HepG2 (cell line): Measurements from ENCODE around the gene VPS37D. TPM values are rescaled to one million over a fixed set of nuclear protein-coding genes. Genes with fewer than 3 reads are reported as not detected.

ENCODE experiments used
- CBX1 ChIP-seq: IDR thresholded peaks from one replicate; pipeline ENCODE4 v1.6.1; 2016; ENCODE audit warnings: antibody characterized with exemption, low read depth
- HDAC1 ChIP-seq: sonication (generic); formaldehyde crosslinking; IDR thresholded peaks from 2 replicates; pipeline ENCODE4 v1.5.1; 2020; ENCODE audit warnings: mild to moderate bottlenecking, missing genetic modification reagents
- HNRNPL ChIP-seq: fragments of 200-400 bp; formaldehyde crosslinking; IDR thresholded peaks from 2 replicates; pipeline ENCODE4 v1.6.1; 2017; ENCODE audit warnings: mild to moderate bottlenecking, low read depth, low read length
- KDM2A ChIP-seq: sonication (generic); formaldehyde crosslinking; IDR thresholded peaks from 2 replicates; pipeline ENCODE4 v1.4.0; 2020; ENCODE audit warnings: low read depth, missing genetic modification reagents, borderline replicate concordance
- KDM4B ChIP-seq: sonication (generic); formaldehyde crosslinking; IDR thresholded peaks from 2 replicates; pipeline ENCODE4 v1.4.0; 2020; ENCODE audit warnings: missing genetic modification reagents
- KLF12 ChIP-seq: sonication (generic); formaldehyde crosslinking; IDR thresholded peaks from 2 replicates; pipeline ENCODE4 v1.4.0; 2020; ENCODE audit warnings: missing genetic modification reagents, borderline replicate concordance
- MIER2 ChIP-seq: IDR thresholded peaks from 2 replicates; pipeline ENCODE4 v1.6.1; 2016; ENCODE audit warnings: missing biosample characterization, missing genetic modification reagents
- NFE2L2 ChIP-seq: fragments of 150-350 bp; IDR thresholded peaks from 2 replicates; pipeline ENCODE4 v1.6.1; 2014; ENCODE audit warnings: low read length
- NR1H2 ChIP-seq: sonication (generic); formaldehyde crosslinking; IDR thresholded peaks from 2 replicates; pipeline ENCODE4 v1.8.1; 2022; ENCODE audit warnings: low read depth, missing genetic modification reagents, borderline replicate concordance
- POLR2AphosphoS2 ChIP-seq: IDR thresholded peaks from 2 replicates; pipeline ENCODE4 v1.6.1; 2011; ENCODE audit warnings: low read depth, low read length, improper control_type of control experiment
- XBP1 ChIP-seq: sonication (generic); formaldehyde crosslinking; IDR thresholded peaks from 2 replicates; pipeline ENCODE4 v1.5.0; 2020; ENCODE audit warnings: missing genetic modification reagents
- ZMYM3 ChIP-seq: sonication (generic); formaldehyde crosslinking; IDR thresholded peaks from 2 replicates; pipeline ENCODE4 v1.5.1; 2020; ENCODE audit warnings: mild to moderate bottlenecking, missing genetic modification reagents
- ZNF556 ChIP-seq: sonication (generic); formaldehyde crosslinking; IDR thresholded peaks from 2 replicates; pipeline ENCODE4 v1.4.0; 2020; ENCODE audit warnings: mild to moderate bottlenecking, missing genetic modification reagents, borderline replicate concordance
- ZNF883 ChIP-seq: sonication (generic); formaldehyde crosslinking; IDR thresholded peaks from 2 replicates; pipeline ENCODE4 v1.5.1; 2020; ENCODE audit warnings: mild to moderate bottlenecking, missing genetic modification reagents; ENCODE audit errors: not compliant biosample characterization
- ZNF891 ChIP-seq: sonication (generic); formaldehyde crosslinking; IDR thresholded peaks from 2 replicates; pipeline ENCODE4 v1.5.0; 2020; ENCODE audit warnings: mild to moderate bottlenecking, missing genetic modification reagents
- polyA plus RNA-seq, 8 experiments: library from polyadenylated mRNA; depleted of rRNA in 3 of 8; stranded (reverse) in 7 of 8; unstranded in 1 of 8; fragments of >200 nt; fragmentation: Illumina TruSeq in 4 of 8; extraction: Trizol in 4 of 8; gene quantifications; 2 replicates each; pipeline versions ENCODE4 v1.2.1 to v1.2.3, GENCODE V29; 2011 to 2016; ENCODE audit warnings: low read depth in 4 of 8, missing spikeins in 1 of 8, mixed read lengths in 1 of 8; ENCODE audit not compliant: insufficient read depth in 1 of 8
- total RNA-seq, 5 experiments: library from RNA; depleted of rRNA; stranded (reverse); fragments of >200 nt; fragmentation: Illumina TruSeq; extraction: Trizol; gene quantifications; 2 replicates each; pipeline ENCODE4 v1.2.3, GENCODE V29; 2016; ENCODE audit warnings: low read depth in 1 of 5
- TF ChIP-seq, protein P1 (sequence below): sonication (generic); formaldehyde crosslinking; conservative IDR thresholded peaks from 2 replicates; pipeline ENCODE4 v1.8.1; 2023; ENCODE audit warnings: missing genetic modification reagents
- TF ChIP-seq, protein P2 (sequence below): IDR thresholded peaks from 2 replicates; pipeline ENCODE4 v1.6.1; 2016; ENCODE audit warnings: missing genetic modification reagents, missing compliant biosample characterization
- TF ChIP-seq, protein P3 (sequence below): sonication (generic); formaldehyde crosslinking; IDR thresholded peaks from 2 replicates; pipeline ENCODE4 v1.4.0; 2020; ENCODE audit warnings: missing genetic modification reagents, mild to moderate bottlenecking, borderline replicate concordance
- TF ChIP-seq, protein P4 (sequence below): sonication (generic); formaldehyde crosslinking; IDR thresholded peaks from 2 replicates; pipeline ENCODE4 v1.8.1; 2022; ENCODE audit warnings: mild to moderate bottlenecking, missing genetic modification reagents
- TF ChIP-seq, protein P5 (sequence below): sonication (generic); formaldehyde crosslinking; IDR thresholded peaks from 2 replicates; pipeline ENCODE4 v1.9.0; 2022; ENCODE audit warnings: missing genetic modification reagents, mild to moderate bottlenecking, borderline replicate concordance
- TF ChIP-seq, protein P6 (sequence below): IDR thresholded peaks from 2 replicates; pipeline ENCODE4 v1.6.1; 2012; ENCODE audit warnings: inconsistent platforms

Gene VPS37D
- total and polyA plus RNA-seq, 2 of the 13 experiments (the other 11 are each of a cell fraction or from before 2014, with no cell fraction given), result 3.8 to 6.3 TPM

DNA sequence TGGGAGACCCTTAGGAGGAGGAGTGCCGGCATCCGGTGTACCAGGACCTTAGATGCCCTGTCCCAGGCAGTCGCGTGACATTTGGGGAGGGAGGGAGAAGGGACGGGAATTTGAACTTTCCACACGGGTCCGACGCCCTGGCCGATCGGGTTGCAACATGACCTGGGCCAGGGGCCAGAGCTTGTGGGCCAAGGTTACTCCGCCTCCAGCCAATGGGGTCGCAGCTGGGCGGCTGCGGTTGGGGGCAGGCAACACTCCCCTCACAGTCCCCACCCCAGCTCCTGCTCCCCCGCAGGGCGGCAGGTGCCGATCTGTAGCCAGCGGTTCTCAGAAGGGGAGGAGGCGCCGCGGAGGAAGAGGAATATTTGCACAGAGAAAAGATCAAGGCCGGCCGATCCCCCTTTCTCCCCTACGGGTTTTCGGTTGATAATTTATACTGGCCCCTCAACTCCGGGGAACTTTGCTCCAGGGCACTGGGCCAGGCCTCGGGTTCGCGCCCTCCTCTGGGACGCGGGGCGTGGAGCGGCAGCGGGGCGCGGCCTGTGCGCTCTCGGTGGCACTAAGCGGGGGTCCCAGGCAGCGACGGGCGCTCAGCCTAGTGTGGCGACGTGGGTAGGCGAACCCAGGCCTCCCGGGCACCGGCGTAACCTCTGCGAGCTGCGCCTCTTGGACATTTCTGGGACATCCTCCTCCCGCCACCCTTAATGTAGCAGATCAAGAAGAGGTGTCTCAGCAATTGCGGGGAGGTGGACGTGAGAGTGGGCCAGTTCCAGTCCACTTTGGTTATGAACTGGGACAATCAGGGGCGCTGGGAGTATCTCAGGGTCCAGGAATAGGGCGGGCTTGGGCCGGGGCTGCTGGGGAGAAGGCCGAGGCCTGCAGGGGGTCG lies 44.5 kb upstream of the VPS37D start (continued):
- TF ChIP-seq, protein P1, sequence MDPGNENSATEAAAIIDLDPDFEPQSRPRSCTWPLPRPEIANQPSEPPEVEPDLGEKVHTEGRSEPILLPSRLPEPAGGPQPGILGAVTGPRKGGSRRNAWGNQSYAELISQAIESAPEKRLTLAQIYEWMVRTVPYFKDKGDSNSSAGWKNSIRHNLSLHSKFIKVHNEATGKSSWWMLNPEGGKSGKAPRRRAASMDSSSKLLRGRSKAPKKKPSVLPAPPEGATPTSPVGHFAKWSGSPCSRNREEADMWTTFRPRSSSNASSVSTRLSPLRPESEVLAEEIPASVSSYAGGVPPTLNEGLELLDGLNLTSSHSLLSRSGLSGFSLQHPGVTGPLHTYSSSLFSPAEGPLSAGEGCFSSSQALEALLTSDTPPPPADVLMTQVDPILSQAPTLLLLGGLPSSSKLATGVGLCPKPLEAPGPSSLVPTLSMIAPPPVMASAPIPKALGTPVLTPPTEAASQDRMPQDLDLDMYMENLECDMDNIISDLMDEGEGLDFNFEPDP, result 0 out of 2 replicates have a peak, but pooled peaks have one; percentile 83
- peak; percentile 94 for TF ChIP-seq ZNF891 (CRISPR knock-in tag)
- TF ChIP-seq, protein P2, sequence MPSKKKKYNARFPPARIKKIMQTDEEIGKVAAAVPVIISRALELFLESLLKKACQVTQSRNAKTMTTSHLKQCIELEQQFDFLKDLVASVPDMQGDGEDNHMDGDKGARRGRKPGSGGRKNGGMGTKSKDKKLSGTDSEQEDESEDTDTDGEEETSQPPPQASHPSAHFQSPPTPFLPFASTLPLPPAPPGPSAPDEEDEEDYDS (CRISPR knock-in tag), result peak; percentile 78
- no peak for TF ChIP-seq KLF12 (CRISPR knock-in tag)
- TF ChIP-seq ZNF883 (CRISPR knock-in tag), result peak; percentile 45
- TF ChIP-seq CBX1, result peak; percentile 34
- TF ChIP-seq, protein P3, sequence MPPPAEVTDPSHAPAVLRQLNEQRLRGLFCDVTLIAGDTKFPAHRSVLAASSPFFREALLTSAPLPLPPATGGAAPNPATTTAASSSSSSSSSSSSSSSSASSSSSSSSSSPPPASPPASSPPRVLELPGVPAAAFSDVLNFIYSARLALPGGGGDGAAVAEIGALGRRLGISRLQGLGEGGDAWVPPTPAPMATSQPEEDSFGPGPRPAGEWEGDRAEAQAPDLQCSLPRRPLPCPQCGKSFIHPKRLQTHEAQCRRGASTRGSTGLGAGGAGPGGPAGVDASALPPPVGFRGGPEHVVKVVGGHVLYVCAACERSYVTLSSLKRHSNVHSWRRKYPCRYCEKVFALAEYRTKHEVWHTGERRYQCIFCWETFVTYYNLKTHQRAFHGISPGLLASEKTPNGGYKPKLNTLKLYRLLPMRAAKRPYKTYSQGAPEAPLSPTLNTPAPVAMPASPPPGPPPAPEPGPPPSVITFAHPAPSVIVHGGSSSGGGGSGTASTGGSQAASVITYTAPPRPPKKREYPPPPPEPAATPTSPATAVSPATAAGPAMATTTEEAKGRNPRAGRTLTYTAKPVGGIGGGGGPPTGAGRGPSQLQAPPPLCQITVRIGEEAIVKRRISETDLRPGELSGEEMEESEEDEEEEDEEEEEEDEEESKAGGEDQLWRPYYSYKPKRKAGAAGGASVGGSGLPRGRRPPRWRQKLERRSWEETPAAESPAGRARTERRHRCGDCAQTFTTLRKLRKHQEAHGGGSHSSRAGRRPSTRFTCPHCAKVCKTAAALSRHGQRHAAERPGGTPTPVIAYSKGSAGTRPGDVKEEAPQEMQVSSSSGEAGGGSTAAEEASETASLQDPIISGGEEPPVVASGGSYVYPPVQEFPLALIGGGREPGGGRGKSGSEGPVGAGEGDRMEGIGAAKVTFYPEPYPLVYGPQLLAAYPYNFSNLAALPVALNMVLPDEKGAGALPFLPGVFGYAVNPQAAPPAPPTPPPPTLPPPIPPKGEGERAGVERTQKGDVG (CRISPR knock-in tag), result peak; percentile 95; the same call in 1 of the 2 replicates
- TF ChIP-seq HNRNPL, result peak; percentile 71; the same call in 1 of the 2 replicates
- no peak for TF ChIP-seq POLR2AphosphoS2
- peak; percentile 85; the same call in 1 of the 2 replicates for TF ChIP-seq HDAC1 (CRISPR knock-in tag)
- TF ChIP-seq, protein P4, sequence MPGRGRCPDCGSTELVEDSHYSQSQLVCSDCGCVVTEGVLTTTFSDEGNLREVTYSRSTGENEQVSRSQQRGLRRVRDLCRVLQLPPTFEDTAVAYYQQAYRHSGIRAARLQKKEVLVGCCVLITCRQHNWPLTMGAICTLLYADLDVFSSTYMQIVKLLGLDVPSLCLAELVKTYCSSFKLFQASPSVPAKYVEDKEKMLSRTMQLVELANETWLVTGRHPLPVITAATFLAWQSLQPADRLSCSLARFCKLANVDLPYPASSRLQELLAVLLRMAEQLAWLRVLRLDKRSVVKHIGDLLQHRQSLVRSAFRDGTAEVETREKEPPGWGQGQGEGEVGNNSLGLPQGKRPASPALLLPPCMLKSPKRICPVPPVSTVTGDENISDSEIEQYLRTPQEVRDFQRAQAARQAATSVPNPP, result peak; percentile 89
- 0 out of 2 replicates have a peak, but pooled peaks have one; percentile 15 for TF ChIP-seq ZNF556 (CRISPR knock-in tag)
- TF ChIP-seq KDM4B (CRISPR knock-in tag), result peak; percentile 74
- no peak for TF ChIP-seq XBP1 (CRISPR knock-in tag)
- TF ChIP-seq, protein P5, sequence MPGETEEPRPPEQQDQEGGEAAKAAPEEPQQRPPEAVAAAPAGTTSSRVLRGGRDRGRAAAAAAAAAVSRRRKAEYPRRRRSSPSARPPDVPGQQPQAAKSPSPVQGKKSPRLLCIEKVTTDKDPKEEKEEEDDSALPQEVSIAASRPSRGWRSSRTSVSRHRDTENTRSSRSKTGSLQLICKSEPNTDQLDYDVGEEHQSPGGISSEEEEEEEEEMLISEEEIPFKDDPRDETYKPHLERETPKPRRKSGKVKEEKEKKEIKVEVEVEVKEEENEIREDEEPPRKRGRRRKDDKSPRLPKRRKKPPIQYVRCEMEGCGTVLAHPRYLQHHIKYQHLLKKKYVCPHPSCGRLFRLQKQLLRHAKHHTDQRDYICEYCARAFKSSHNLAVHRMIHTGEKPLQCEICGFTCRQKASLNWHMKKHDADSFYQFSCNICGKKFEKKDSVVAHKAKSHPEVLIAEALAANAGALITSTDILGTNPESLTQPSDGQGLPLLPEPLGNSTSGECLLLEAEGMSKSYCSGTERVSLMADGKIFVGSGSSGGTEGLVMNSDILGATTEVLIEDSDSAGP (CRISPR knock-in tag), result peak; percentile 90
- TF ChIP-seq, protein P6, sequence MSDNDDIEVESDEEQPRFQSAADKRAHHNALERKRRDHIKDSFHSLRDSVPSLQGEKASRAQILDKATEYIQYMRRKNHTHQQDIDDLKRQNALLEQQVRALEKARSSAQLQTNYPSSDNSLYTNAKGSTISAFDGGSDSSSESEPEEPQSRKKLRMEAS, result peak; percentile 72
- no peak; the same call in 1 of the 2 replicates for TF ChIP-seq NR1H2 (CRISPR knock-in tag)
- peak; percentile 77 for TF ChIP-seq ZMYM3 (CRISPR knock-in tag)
- no peak for TF ChIP-seq NFE2L2
- TF ChIP-seq KDM2A (CRISPR knock-in tag), result peak; percentile 81; the same call in 1 of the 2 replicates
- peak; percentile 70; the same call in 1 of the 2 replicates for TF ChIP-seq MIER2
